Stimulated activated CD8-positive, alpha-beta memory T cell treated with anti-CD3 and anti-CD28 coated beads, Interleukin-4, amount 100 ng/mL, for 1 hour (primary cell): Measurements from ENCODE around the gene RYK.
"Not testable (repeated sequence)": the region's sequence is repeated elsewhere in the genome, so short reads cannot be mapped to it uniquely, and the experiment has no call there.

ENCODE experiments used
- DNase-seq, 2 donors: peaks; one replicate each; pipeline ENCODE4 v3.0.0-alpha.2; 2020; ENCODE audit warnings: low read depth in 2 of 2, low spot score in 1 of 2

RYK gene

GRCh38 chr3:134222835-134223234, 27.8 kb downstream of the RYK start:
- DNase-seq, result no peak

- no peak for DNase-seq
Measured at GRCh38 chr3:134216851-134217250, 33.8 kb downstream of the RYK start.

- no peak for DNase-seq
Measured at GRCh38 chr3:134216191-134216764, 34.4 kb downstream of the RYK start.

GRCh38 chr3:134214239-134214638, 36.4 kb downstream of the RYK start:
- DNase-seq, result no peak

GRCh38 chr3:134212967-134213665, 37.5 kb downstream of the RYK start:
- peak; percentile 75 to 88 for DNase-seq

GRCh38 chr3:134211797-134212196, 38.9 kb downstream of the RYK start:
- DNase-seq, result no peak

GRCh38 chr3:134205451-134205850, 45.2 kb downstream of the RYK start:
- no peak for DNase-seq

- no peak for DNase-seq
Measured at GRCh38 chr3:134201201-134202130, 49.2 kb downstream of the RYK start.

GRCh38 chr3:134199880-134200279, 50.8 kb downstream of the RYK start:
- not testable (repeated sequence) for DNase-seq

GRCh38 chr3:134199240-134199639, 51.4 kb downstream of the RYK start:
- no peak for DNase-seq

GRCh38 chr3:134198414-134198813, 52.2 kb downstream of the RYK start:
- no peak for DNase-seq

GRCh38 chr3:134197681-134198261, 52.9 kb downstream of the RYK start:
- DNase-seq, result no peak

- no peak for DNase-seq
Measured at GRCh38 chr3:134194247-134194646, 56.4 kb downstream of the RYK start.

- no peak for DNase-seq
Measured at GRCh38 chr3:134190250-134190649, 60.4 kb downstream of the RYK start.

- no peak for DNase-seq
Measured at GRCh38 chr3:134189849-134190248, 60.8 kb downstream of the RYK start.

GRCh38 chr3:134186391-134186790, 64.3 kb downstream of the RYK start:
- DNase-seq, result no peak

GRCh38 chr3:134180761-134181160, 69.9 kb downstream of the RYK start:
- no peak for DNase-seq

- no peak for DNase-seq
Measured at GRCh38 chr3:134179508-134179907, 71.2 kb downstream of the RYK start.

- no peak for DNase-seq
Measured at GRCh38 chr3:134163096-134163495, 87.6 kb downstream of the RYK start.

- DNase-seq, result no peak
Measured at GRCh38 chr3:134161898-134162615, 88.6 kb downstream of the RYK start.

- DNase-seq, result no peak
Measured at GRCh38 chr3:134155446-134155845, 95.2 kb downstream of the RYK start.
